ENCODE measurements around the gene KIAA0753.

DNA sequence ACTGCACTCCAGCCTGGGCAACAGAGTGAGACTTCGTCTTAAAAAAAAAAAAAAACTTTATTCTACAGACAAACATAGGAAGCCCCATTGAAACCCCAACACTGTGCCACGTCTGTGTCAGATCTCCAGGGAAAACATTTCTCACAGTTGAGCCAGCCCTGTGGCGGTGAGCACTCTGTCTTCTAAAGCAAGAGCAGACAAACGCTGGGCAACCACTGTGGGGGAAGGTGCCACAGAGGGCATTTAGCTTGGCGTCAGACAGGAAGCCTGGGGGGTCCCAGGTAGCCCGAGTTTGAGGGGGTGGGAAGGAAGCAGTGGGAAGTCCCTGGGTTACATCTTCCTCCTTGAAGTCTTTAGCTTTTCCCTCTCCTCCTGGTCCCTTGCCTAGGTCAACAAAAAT is 27.0 kb upstream of the KIAA0753 start:
- TF ChIP-seq, protein P1, sequence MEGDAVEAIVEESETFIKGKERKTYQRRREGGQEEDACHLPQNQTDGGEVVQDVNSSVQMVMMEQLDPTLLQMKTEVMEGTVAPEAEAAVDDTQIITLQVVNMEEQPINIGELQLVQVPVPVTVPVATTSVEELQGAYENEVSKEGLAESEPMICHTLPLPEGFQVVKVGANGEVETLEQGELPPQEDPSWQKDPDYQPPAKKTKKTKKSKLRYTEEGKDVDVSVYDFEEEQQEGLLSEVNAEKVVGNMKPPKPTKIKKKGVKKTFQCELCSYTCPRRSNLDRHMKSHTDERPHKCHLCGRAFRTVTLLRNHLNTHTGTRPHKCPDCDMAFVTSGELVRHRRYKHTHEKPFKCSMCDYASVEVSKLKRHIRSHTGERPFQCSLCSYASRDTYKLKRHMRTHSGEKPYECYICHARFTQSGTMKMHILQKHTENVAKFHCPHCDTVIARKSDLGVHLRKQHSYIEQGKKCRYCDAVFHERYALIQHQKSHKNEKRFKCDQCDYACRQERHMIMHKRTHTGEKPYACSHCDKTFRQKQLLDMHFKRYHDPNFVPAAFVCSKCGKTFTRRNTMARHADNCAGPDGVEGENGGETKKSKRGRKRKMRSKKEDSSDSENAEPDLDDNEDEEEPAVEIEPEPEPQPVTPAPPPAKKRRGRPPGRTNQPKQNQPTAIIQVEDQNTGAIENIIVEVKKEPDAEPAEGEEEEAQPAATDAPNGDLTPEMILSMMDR (IDR thresholded peaks at IDR 0.05): no peak
- TF ChIP-seq POLR2A (IDR thresholded peaks at IDR 0.05): no peak
